Uterus (tissue), 4 donors: ENCODE results near the gene PSMD4. TPM values are rescaled to one million over a fixed set of nuclear protein-coding genes. Genes with fewer than 3 reads are reported as not detected.

ENCODE experiments used
- DNase-seq, 2 donors: peaks; one replicate each; pipeline ENCODE4 v3.0.0-alpha.2; 2019 to 2020
- H3K27ac ChIP-seq, 2 donors: fragments of 200-600 bp; sonication (generic); 1 replicate in 1 of 2; 2 replicates in 1 of 2; pipeline ENCODE4 v1.5.1; 2016 to 2018
- H3K27me3 ChIP-seq, 2 donors: fragments of 200-600 bp; sonication (generic); one replicate each; pipeline ENCODE4 v1.5.1; 2018 to 2019; ENCODE audit warnings: control low read depth in 1 of 2
- H3K36me3 ChIP-seq, 2 donors: fragments of 200-600 bp; sonication (generic); one replicate each; pipeline ENCODE4 v1.5.1; 2019; ENCODE audit warnings: control low read depth in 1 of 2
- H3K4me1 ChIP-seq, 2 donors: fragments of 200-600 bp; sonication (generic); one replicate each; pipeline ENCODE4 v1.5.1; 2018 to 2019; ENCODE audit warnings: control low read depth in 1 of 2
- H3K4me3 ChIP-seq, 2 donors: fragments of 200-600 bp; sonication (generic); 1 replicate in 1 of 2; 2 replicates in 1 of 2; pipeline ENCODE4 v1.5.1; 2018 to 2019; ENCODE audit warnings: mild to moderate bottlenecking in 1 of 2
- H3K9me3 ChIP-seq, 2 donors: fragments of 200-600 bp; sonication (generic); one replicate each; pipeline ENCODE4 v1.5.1; 2019; ENCODE audit warnings: control low read depth in 1 of 2
- CTCF ChIP-seq, 4 experiments: fragments of 200-600 bp in 2 of 4; fragments of 450-650 bp in 2 of 4; sonication (generic) in 2 of 4; IDR thresholded peaks; one replicate each; pipeline ENCODE4 v1.5.1; 2016 to 2019; ENCODE audit warnings: antibody characterized with exemption in 4 of 4, mild to moderate bottlenecking in 2 of 4, moderate library complexity in 1 of 4
- POLR2A ChIP-seq, 2 donors: fragments of 450-650 bp; IDR thresholded peaks; one replicate each; pipeline ENCODE4 v1.6.1; 2016; ENCODE audit warnings: antibody characterized with exemption in 2 of 2, mild to moderate bottlenecking in 1 of 2, moderate library complexity in 1 of 2
- intact Hi-C: fragments of 100-400 bp; cut with DNase I; formaldehyde crosslinking; loops from one replicate; pipeline ENCODE4 v1.15.1; 2023; ENCODE audit warnings: low total_unique reads
- total RNA-seq, 4 donors: library from RNA; depleted of rRNA in 3 of 4; stranded (reverse); fragments of >200 nt in 3 of 4; gene quantifications; one replicate each; pipeline versions ENCODE4 v1.1.0 to v1.2.4, GENCODE V29; 2014 to 2023
- donor health status: DM: yes; HTN: yes; CAD: no.

The PSMD4 gene
- total RNA-seq, 4 donors from 2014 or later, result 73.5 to 114 (median 89.1) TPM

GRCh38 chr1:151293093-151293492 is 38.6 kb downstream of the PSMD4 start:
- Histone ChIP-seq H3K4me3 (no peak overlapping the region), H3K27me3 (no peaks in the 10 kb centered on the region), H3K4me1 (no peaks in the 10 kb centered on the region), H3K9me3 (no peaks in the 10 kb centered on the region), H3K36me3 (no peaks in the 10 kb centered on the region), H3K27ac (no peak overlapping the region)
- no peak for DNase-seq
- intact Hi-C loops, result loop anchor here (10.0 kb wide), 1 partner anchor 102 kb away; the partner anchor contains the start of gene PSMB4
- no peak for TF ChIP-seq CTCF (IDR thresholded peaks at IDR 0.05)
- TF ChIP-seq POLR2A (IDR thresholded peaks at IDR 0.05), result no peak

- no peaks in the 10 kb centered on the region for H3K36me3 ChIP-seq
- no peaks in the 10 kb centered on the region for H3K4me1 ChIP-seq
- intact Hi-C loops, result loop anchor here (10.0 kb wide), 1 partner anchor 100 kb away; the partner anchor contains the start of gene PSMB4
- no peak overlapping the region for H3K27ac ChIP-seq
- no peaks in the 10 kb centered on the region for H3K27me3 ChIP-seq
- H3K4me3 ChIP-seq, result no peak overlapping the region
- TF ChIP-seq POLR2A (IDR thresholded peaks at IDR 0.05) (no peak), CTCF (IDR thresholded peaks at IDR 0.05) (no peak)
- no peak for DNase-seq
- H3K9me3 ChIP-seq, result no peaks in the 10 kb centered on the region
Observed at GRCh38 chr1:151294742-151295462, 40.4 kb downstream of the PSMD4 start.

- H3K4me3 ChIP-seq, result no peak overlapping the region
- intact Hi-C loops, result no loop called here
- no peaks in the 10 kb centered on the region for H3K27me3 ChIP-seq
- DNase-seq, result peak in 1 of 2 donors; percentile 60
- no peaks in the 10 kb centered on the region for H3K36me3 ChIP-seq
- H3K4me1 ChIP-seq, result peaks cover 41% of the 10 kb centered on the region in 2 donors
- no peak for TF ChIP-seq CTCF (IDR thresholded peaks at IDR 0.05)
- no peak for TF ChIP-seq POLR2A (IDR thresholded peaks at IDR 0.05)
- H3K9me3 ChIP-seq, result no peaks in the 10 kb centered on the region
- H3K27ac ChIP-seq, result peak overlapping the region; percentile 76 to 88
Observed at GRCh38 chr1:151309811-151310323, 55.3 kb downstream of the PSMD4 start.

GRCh38 chr1:151311011-151311410 is 56.5 kb downstream of the PSMD4 start:
- Histone ChIP-seq H3K36me3 (no peaks in the 10 kb centered on the region), H3K27me3 (no peaks in the 10 kb centered on the region), H3K9me3 (no peaks in the 10 kb centered on the region), H3K4me1 (peaks cover 41 to 44% of the 10 kb centered on the region in 2 donors), H3K4me3 (no peak overlapping the region), H3K27ac (peak overlapping the region; percentile 76 to 88)
- TF ChIP-seq POLR2A (IDR thresholded peaks at IDR 0.05) (no peak), CTCF (IDR thresholded peaks at IDR 0.05) (no peak)
- intact Hi-C loops, result no loop called here
- DNase-seq, result peak in 1 of 2 donors; percentile 57

GRCh38 chr1:151311589-151312331 is 57.2 kb downstream of the PSMD4 start:
- no peaks in the 10 kb centered on the region for H3K27me3 ChIP-seq
- H3K9me3 ChIP-seq, result no peaks in the 10 kb centered on the region
- peak overlapping the region; percentile 88 to 91 for H3K27ac ChIP-seq
- peaks cover 41 to 44% of the 10 kb centered on the region in 2 donors for H3K4me1 ChIP-seq
- TF ChIP-seq POLR2A (IDR thresholded peaks at IDR 0.05) (peak; percentile 25 to 47), CTCF (IDR thresholded peaks at IDR 0.05) (peak in 1 of 4 experiments; percentile 18)
- DNase-seq, result peak; percentile 85 to 97
- intact Hi-C loops, result no loop called here
- H3K36me3 ChIP-seq, result no peaks in the 10 kb centered on the region
- H3K4me3 ChIP-seq, result no peak overlapping the region
